DOHH2 (cell line): Measurements from ENCODE around the gene ENKUR.

Source experiments
- H3F3A ChIP-seq: fragments of 200-600 bp; sonication (generic), shearing (Covaris generic); 2 replicates; pipeline ENCODE4 v1.6.0; 2016; ENCODE audit warnings: antibody characterized with exemption, mild to moderate bottlenecking; ENCODE audit not compliant: control insufficient read depth, insufficient read depth
- H3K27ac ChIP-seq: fragments of 200-600 bp; sonication (generic); 2 replicates; pipeline ENCODE4 v1.5.1; 2014; ENCODE audit warnings: low read depth, mild to moderate bottlenecking, low read length, moderate library complexity
- H3K27me3 ChIP-seq: fragments of 200-600 bp; sonication (generic); 2 replicates; pipeline ENCODE4 v1.6.1; 2014; ENCODE audit warnings: mild to moderate bottlenecking, low read length, mixed read lengths; ENCODE audit not compliant: control insufficient read depth
- H3K36me3 ChIP-seq: fragments of 200-600 bp; sonication (generic); 2 replicates; pipeline ENCODE4 v1.6.1; 2014; ENCODE audit warnings: mild to moderate bottlenecking, low read length, moderate library complexity, mixed read lengths; ENCODE audit not compliant: control insufficient read depth
- H3K4me1 ChIP-seq: fragments of 200-600 bp; sonication (generic); 2 replicates; pipeline ENCODE4 v1.6.1; 2014; ENCODE audit warnings: mild to moderate bottlenecking, low read length, mixed read lengths; ENCODE audit not compliant: control insufficient read depth
- H3K4me2 ChIP-seq: fragments of 200-600 bp; sonication (generic); 2 replicates; pipeline ENCODE4 v1.6.0; 2014; ENCODE audit warnings: mild to moderate bottlenecking, low read length, moderate library complexity
- H3K4me3 ChIP-seq: fragments of 200-600 bp; sonication (generic); 2 replicates; pipeline ENCODE4 v1.5.1; 2014; ENCODE audit warnings: mild to moderate bottlenecking, low read length, mixed read lengths
- H3K79me2 ChIP-seq: fragments of 200-600 bp; sonication (generic); 2 replicates; pipeline ENCODE4 v1.6.1; 2014; ENCODE audit warnings: mild to moderate bottlenecking, low read length, mixed read lengths; ENCODE audit not compliant: control insufficient read depth
- H3K9me2 ChIP-seq: fragments of 200-600 bp; sonication (generic); replicated peaks from 2 replicates; pipeline ENCODE4 v1.6.1; 2014; ENCODE audit warnings: mild to moderate bottlenecking, low read length, mixed read lengths; ENCODE audit not compliant: control insufficient read depth
- H3K9me3 ChIP-seq: fragments of 200-600 bp; sonication (generic); 2 replicates; pipeline ENCODE4 v1.6.1; 2014; ENCODE audit warnings: antibody characterized with exemption, low read length, mixed read lengths; ENCODE audit not compliant: control insufficient read depth, insufficient read depth
- H4K20me1 ChIP-seq: fragments of 200-600 bp; sonication (generic); 2 replicates; pipeline ENCODE4 v1.6.0; 2014; ENCODE audit warnings: low read depth, mild to moderate bottlenecking, antibody characterized with exemption, low read length, moderate library complexity; ENCODE audit not compliant: control insufficient read depth, insufficient read depth
- CTCF ChIP-seq: fragments of 200-600 bp; sonication (generic); IDR thresholded peaks from one replicate; pipeline ENCODE4 v1.5.1; 2014; ENCODE audit warnings: antibody characterized with exemption, mild to moderate bottlenecking, low read depth, low read length; ENCODE audit not compliant: poor library complexity, severe bottlenecking
- EZH2phosphoT487 ChIP-seq: fragments of 200-600 bp; sonication (generic); IDR thresholded peaks from 2 replicates; pipeline ENCODE4 v1.6.1; 2017; ENCODE audit warnings: borderline replicate concordance, mild to moderate bottlenecking, antibody characterized with exemption, low read length, moderate library complexity, mixed read lengths

Gene ENKUR

GRCh38 chr10:25047591-25048301, 31.8 kb upstream of the ENKUR start:
- no peaks in the 10 kb centered on the region for H3F3A ChIP-seq
- H3K27ac ChIP-seq = no peak overlapping the region
- no peaks in the 10 kb centered on the region for H3K27me3 ChIP-seq

GRCh38 chr10:25047088-25047487, 31.1 kb upstream of the ENKUR start:
- Histone ChIP-seq H3K4me1 (no peaks in the 10 kb centered on the region), H3K79me2 (no peaks in the 10 kb centered on the region), H3K9me3 (no peaks in the 10 kb centered on the region), H4K20me1 (no peaks in the 10 kb centered on the region), H3K27me3 (no peaks in the 10 kb centered on the region), H3K9me2 (no peaks in the 10 kb centered on the region), H3F3A (no peaks in the 10 kb centered on the region), H3K36me3 (no peaks in the 10 kb centered on the region), H3K4me2 (no peak overlapping the region), H3K4me3 (no peak overlapping the region), H3K27ac (no peak overlapping the region)
- TF ChIP-seq EZH2phosphoT487 = no peak
- TF ChIP-seq CTCF = no peak

More at GRCh38 chr10:25047591-25048301, 31.8 kb upstream of the ENKUR start:
- no peak overlapping the region for H3K4me2 ChIP-seq
- no peak overlapping the region for H3K4me3 ChIP-seq
- no peaks in the 10 kb centered on the region for H3K36me3 ChIP-seq
- no peaks in the 10 kb centered on the region for H3K79me2 ChIP-seq
- no peaks in the 10 kb centered on the region for H3K4me1 ChIP-seq
- TF ChIP-seq EZH2phosphoT487 = no peak
- H3K9me2 ChIP-seq = no peaks in the 10 kb centered on the region
- no peaks in the 10 kb centered on the region for H3K9me3 ChIP-seq
- H4K20me1 ChIP-seq = no peaks in the 10 kb centered on the region

- Histone ChIP-seq H3K9me2 (no peaks in the 10 kb centered on the region), H3K36me3 (no peaks in the 10 kb centered on the region), H3K27me3 (no peaks in the 10 kb centered on the region), H3K27ac (no peak overlapping the region), H4K20me1 (no peaks in the 10 kb centered on the region), H3F3A (no peaks in the 10 kb centered on the region), H3K9me3 (no peaks in the 10 kb centered on the region), H3K4me2 (no peak overlapping the region), H3K4me1 (no peaks in the 10 kb centered on the region), H3K4me3 (no peak overlapping the region), H3K79me2 (no peaks in the 10 kb centered on the region)
- TF ChIP-seq EZH2phosphoT487 (no peak), CTCF (no peak)
These were observed 30.7 kb upstream of the ENKUR start for GRCh38 chr10:25046641-25047040.

GRCh38 chr10:25039531-25039930, 23.6 kb upstream of the ENKUR start:
- H3K27ac ChIP-seq = no peak overlapping the region
- H3K9me3 ChIP-seq = no peaks in the 10 kb centered on the region
- no peaks in the 10 kb centered on the region for H3K36me3 ChIP-seq
- no peaks in the 10 kb centered on the region; the same call in 1 of the 2 replicates for H3K27me3 ChIP-seq
- no peak for TF ChIP-seq EZH2phosphoT487
- no peak for TF ChIP-seq CTCF
- no peak overlapping the region for H3K4me2 ChIP-seq
- no peaks in the 10 kb centered on the region for H4K20me1 ChIP-seq
- no peaks in the 10 kb centered on the region for H3K9me2 ChIP-seq
- no peaks in the 10 kb centered on the region for H3K79me2 ChIP-seq
- H3F3A ChIP-seq = no peaks in the 10 kb centered on the region
- no peak overlapping the region for H3K4me3 ChIP-seq
- H3K4me1 ChIP-seq = no peaks in the 10 kb centered on the region
